HS-27A (cell line): ENCODE results near the gene CTDSP2.
"Not testable (repeated sequence)": the region's sequence is repeated elsewhere in the genome, so short reads cannot be mapped to it uniquely, and the experiment has no call there.

ENCODE experiments used
- DNase-seq: peaks from one replicate; pipeline ENCODE4 v3.0.0-alpha.2; 2012; ENCODE audit warnings: low read depth, missing footprints

The CTDSP2 gene

DNA sequence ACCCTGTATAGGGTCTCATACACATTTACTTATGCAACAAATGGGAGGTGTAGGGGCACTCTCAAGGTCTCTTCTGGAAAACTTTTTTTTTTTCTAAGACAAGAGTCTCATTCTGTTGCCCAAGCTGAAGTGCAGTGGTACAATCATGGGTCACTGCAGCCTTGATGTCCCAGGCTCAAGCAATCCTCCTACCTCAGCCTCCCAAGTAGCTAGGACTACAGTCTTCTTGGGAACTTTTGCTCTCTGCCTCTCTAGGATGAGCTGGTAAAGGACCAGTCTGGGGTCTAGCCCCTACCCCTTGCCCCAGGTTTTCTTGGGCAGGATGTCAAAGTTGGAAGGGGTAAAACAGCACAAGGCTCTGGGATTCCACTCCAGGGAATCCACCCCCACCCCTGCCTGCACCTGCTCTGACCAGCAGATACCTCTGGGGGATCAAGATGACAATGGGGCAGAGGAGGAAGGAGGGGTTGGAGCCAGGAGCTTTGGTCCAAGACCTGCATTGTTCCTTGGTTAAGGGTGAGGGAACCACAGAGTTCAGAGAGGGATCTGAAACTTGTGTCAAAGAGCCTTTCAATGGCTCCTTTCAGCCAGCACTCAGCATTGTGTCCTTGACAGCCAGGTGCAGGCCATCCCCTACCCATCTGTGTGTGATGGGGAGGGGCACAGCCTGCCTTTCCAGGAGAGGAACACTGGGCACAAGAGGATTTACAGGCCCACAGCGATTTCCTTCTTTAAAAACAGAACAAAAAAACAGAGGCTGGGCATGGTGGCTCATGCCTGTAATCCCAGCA, 12.2 kb downstream of the CTDSP2 start:
- no peak for DNase-seq

GRCh38 chr12:57833672-57834071, 12.9 kb downstream of the CTDSP2 start:
- no peak for DNase-seq

DNA sequence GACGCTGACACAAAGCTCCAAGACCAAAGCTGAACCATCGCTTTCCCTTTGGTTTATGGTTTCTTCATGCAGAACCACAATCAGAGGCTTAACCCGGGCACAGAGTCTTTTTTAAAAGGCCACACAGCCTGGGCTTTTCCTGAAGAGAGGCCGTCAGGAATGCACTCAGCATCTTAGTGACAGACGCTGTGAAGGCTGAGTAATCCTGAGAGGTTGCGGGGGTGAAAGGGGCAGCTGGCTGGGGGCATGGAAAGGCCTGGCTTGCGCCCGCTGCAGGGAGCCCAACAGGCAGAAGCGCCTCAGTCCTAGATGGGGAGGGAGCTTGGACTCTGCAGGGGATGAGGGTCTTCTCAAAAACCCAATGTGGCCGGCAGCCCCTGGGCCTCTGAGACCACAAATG, 13.6 kb downstream of the CTDSP2 start:
- no peak for DNase-seq

DNA sequence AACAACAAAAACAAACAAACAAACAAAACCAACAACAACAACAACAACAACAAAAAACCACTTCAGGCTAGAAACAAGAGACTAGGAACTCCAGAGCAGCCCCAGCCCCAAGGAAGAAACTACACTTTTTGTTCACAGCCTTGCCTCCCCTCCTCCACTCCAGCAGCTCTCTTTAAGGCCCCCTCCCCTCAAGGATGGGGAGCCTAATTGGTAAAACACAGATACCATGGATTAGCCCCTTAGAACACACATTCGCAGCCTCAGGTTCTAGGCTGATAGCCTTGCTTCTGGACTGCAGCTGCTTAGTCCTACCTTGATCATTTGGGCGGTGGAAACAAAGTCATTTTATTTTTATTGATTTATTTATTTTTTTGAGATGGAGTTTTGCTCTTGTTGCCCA, 16.1 kb downstream of the CTDSP2 start:
- no peak for DNase-seq

GRCh38 chr12:57829025-57829777, 17.3 kb downstream of the CTDSP2 start:
- DNase-seq = no peak

- DNase-seq = no peak
These were observed 19.6 kb downstream of the CTDSP2 start for GRCh38 chr12:57826966-57827365.

DNA sequence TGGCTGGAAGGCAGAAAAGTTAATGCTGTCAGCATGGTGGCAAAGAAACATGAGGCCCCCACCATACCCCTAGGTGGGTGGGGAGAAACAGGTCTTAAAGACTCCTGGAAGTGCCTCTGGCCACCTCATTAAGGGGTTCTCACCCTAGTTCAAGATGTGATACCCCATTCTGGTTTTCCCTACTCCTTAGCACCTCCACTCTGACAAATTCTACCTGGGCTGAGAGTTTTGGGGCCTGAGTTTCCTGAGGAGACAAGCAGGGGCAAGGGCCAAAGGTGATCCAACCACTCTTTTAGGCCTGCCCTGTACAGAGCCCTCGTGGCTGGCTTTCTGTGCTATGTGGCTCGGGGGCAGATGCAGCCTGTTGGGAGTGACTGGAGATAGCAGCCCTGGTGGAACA, 20.1 kb downstream of the CTDSP2 start:
- no peak for DNase-seq

GRCh38 chr12:57825451-57825850, 21.1 kb downstream of the CTDSP2 start:
- no peak for DNase-seq

- DNase-seq = no peak
These were observed 22.5 kb downstream of the CTDSP2 start for GRCh38 chr12:57823908-57824640.

- DNase-seq = no peak
These were observed 23.2 kb downstream of the CTDSP2 start for GRCh38 chr12:57823131-57823907.

- no peak for DNase-seq
These were observed 24.0 kb downstream of the CTDSP2 start for GRCh38 chr12:57822392-57823130.

DNA sequence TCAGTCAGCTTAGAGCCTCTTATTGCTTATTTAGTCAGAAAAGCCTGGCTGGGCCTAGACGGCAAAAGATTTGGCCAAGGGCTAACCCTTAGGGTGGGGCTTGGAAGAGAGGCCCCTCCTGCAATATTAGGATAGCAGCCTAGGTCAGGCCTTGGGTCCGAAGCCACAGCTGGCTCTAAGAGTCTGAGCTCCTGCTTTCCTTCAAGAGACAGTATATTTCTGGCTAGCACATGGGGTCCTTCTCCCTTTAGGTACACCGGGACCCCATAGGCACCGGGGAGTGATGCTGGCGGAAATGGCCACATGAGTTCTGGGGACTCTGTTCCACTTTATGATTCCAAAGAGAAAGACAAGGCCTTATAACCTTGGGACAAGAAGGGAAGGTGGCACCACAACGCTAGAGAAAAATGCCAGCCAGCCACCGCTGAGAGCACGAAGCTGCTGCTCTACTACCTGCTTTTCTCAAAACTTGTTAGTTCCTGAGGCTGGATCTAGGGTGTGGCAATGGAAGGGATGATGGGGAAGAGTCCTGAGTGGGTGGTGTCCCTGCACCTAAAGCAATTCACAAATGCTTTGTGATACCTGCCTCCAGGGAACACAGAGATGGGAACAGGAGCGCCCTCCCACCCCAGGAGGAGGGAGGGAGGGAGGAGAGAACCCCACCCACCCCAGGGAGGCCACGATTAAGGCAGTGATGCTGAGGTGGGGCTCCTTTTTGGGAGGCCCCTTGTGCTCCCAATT, 24.9 kb downstream of the CTDSP2 start:
- no peak for DNase-seq

GRCh38 chr12:57821015-57821414, 25.5 kb downstream of the CTDSP2 start:
- not testable (repeated sequence) for DNase-seq

GRCh38 chr12:57820119-57820518, 26.4 kb downstream of the CTDSP2 start:
- DNase-seq = not testable (repeated sequence)

GRCh38 chr12:57817990-57818331, 28.6 kb downstream of the CTDSP2 start:
- DNase-seq = not testable (repeated sequence)

DNA sequence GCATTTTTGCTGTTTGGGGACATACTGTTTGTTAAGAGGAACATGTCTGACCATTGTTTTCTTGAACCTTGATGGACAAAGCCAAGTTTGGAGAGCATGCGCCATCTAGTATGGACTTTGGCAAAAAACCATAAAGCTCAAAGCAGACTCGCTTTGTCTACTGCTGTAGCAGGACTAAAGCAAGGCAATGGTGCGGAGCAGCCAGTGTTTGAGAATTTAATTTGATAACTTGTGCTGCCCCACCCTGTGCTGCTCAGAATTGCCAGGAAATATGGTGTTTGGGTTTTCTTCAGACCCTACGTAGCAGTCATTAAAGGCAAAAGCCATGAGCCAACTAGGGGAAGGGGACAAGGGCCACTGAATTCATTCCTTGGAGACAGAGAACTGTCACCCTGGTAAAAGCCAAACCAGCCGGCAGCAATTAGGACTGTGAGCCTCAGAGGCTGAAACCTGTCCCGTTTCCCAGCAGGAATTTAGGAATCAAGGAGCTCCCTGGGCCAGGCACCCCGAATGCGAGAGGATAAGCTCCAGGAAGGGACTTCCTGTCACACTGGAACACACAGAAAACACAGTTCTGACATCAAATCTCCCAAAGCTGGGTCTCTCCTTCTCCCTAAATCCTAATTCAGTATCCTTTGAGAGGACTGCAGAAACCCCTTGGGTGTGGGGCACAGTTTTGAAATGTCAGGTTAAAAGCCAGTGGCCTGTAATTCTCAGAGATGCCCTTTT, 29.1 kb downstream of the CTDSP2 start:
- DNase-seq = no peak

- DNase-seq = no peak
These were observed 29.7 kb downstream of the CTDSP2 start for GRCh38 chr12:57816855-57817151.

DNA sequence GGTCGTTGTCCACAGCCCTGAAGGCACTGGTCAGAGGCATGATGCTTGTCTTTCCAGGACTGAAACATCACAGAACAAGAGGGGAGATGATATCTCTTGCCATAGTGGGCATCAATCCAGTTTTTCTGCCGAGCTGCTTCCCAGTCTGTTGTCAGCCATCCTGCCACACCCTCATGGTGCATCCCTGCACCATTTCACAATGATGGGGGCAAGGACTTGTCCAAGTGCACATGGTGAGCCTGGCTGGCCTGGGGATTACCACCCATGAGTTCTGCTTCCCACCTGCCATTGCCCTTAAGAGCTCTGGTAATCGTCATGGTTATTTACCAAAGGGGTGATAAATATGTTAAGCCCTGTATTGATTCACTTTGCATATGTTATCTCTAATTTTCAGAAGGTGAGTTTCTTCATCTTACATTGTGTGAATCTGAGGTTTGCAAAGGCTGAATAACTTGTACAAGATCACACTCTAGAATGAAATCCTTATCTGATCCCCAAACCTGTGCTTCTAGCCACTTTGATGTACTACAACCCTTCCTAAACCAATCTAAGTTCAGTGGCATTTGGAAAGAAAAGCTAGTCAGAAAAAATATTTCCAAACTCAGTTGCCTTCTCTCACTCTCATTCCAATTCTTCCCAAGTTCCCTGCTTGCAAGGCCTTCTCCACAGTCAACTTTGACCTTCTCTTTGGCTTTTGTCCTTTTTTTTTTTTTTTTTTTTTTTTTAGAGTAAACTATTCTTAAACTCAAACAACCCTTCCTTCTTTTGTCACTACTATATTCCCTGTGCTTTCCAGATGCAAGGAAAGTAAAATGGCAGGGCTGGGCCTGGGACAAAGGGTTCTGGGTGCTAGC, 30.3 kb downstream of the CTDSP2 start:
- DNase-seq = no peak
